Activated CD4-positive, alpha-beta T cell treated with anti-CD3 and anti-CD28 coated beads, Interleukin-2, Interleukin-6, amounts not matched to agents 100 ng/mL and 50 ng/mL, durations not matched to agents 16 hours and 8 hours (primary cell): Measurements from ENCODE around the gene PKNOX1.
"Not testable (repeated sequence)": the region's sequence is repeated elsewhere in the genome, so short reads cannot be mapped to it uniquely, and the experiment has no call there.

ENCODE experiments used
- DNase-seq: peaks from one replicate; pipeline ENCODE4 v3.0.0-alpha.2; 2020

Gene PKNOX1, protein sequence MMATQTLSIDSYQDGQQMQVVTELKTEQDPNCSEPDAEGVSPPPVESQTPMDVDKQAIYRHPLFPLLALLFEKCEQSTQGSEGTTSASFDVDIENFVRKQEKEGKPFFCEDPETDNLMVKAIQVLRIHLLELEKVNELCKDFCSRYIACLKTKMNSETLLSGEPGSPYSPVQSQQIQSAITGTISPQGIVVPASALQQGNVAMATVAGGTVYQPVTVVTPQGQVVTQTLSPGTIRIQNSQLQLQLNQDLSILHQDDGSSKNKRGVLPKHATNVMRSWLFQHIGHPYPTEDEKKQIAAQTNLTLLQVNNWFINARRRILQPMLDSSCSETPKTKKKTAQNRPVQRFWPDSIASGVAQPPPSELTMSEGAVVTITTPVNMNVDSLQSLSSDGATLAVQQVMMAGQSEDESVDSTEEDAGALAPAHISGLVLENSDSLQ

DNA sequence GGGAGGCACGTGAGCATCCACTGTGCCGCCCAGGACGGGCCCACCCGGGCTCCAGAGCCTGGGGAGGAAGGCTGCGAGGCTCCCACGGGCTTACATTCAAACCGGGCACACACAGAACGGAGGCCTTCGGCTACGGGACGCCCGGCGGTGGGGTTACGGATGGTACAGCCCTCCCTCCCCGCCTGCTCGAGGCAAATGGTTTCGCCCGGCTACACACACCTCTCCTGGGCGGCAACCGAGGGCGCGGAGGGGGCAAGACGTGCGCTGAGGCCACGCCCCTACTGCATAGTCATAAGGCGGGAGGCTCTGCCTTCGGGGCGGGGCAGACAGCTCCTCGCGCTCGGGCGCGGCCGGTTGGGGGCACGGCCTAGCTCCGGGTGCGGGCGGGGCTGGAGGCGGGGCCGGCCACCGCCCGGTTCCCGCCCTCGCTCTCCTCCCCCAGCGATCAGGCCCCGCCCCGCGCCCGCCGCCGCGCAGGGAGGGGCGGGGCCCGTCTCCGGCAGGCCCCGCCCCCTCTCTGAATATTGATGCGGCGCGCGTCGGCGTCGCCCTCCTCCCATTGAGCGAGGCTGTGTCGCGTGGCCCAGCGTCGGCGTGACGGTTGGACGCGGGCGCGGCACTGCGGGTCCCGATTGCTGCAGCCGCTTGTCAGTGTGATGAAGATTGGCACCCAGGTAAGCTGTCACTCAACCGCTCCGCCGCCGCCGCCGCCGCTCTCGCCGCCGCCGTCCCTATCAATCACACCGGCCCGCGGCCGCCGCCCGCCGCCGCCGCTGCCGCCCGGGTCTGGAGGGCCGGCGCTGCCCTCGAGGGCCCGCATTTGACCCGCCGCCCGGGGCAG lies at the start of gene PKNOX1:
PKNOX1 (plus strand) TSS at position 572 of the 841 bp plus-strand sequence. CDS start 29,820 bp downstream, outside the sequence.
- DNase-seq: peak; percentile 99

GRCh38 chr21:42925114-42925926 lies 49.0 kb upstream of the PKNOX1 start, which contains the start of gene ERVH48-1:
Gene ERVH48-1 (minus strand): TSS chr21:42925630. CDS start chr21:42919006, 6,624 bp downstream.
- no peak for DNase-seq

GRCh38 chr21:42927474-42928200 lies 46.7 kb upstream of the PKNOX1 start:
- not testable (repeated sequence) for DNase-seq

- no peak for DNase-seq
Measured at GRCh38 chr21:42929969-42930368, 44.4 kb upstream of the PKNOX1 start.

GRCh38 chr21:42931560-42932235 lies 42.7 kb upstream of the PKNOX1 start:
- DNase-seq: no peak

- DNase-seq: not testable (repeated sequence)
Measured at GRCh38 chr21:42932378-42933136, 41.8 kb upstream of the PKNOX1 start.

DNA sequence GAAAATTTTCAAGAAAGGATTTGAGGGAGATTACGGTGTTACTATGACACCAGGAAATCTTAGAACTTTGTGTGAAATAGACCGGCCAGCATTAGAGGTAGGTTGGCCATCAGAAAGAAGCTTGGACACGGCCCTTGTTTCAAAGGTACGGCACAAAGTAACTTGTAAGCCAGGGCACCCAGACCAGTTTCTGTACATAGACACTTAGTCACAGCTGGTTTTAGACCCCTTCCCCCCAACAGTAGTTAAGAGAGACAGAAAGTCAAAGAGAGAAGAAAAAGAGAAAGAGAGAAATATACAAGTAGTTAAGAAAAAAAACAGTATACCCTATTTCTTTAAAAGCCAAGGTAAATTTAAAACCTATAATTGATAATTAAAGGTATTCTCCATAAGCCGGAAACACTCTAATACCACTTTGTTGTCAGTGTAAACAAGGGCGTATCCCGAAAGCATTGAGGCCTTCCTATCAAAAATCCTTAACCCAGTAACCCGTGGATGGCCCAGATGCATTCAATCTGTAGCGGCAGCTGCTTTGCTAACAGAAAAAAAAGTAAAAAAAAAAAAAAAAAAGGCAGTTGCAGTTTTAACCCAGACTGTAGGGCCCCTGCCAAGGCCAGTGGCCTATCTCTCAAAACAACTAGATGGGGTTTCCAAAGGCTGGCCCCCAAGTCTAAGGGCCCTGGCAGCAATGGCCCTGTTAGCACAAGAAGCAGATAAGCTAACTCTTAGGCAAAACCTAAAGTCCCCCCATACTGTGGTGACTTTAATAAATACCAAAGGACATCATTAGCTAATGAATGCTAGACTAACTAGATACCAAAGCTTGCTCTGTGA lies 41.0 kb upstream of the PKNOX1 start:
- not testable (repeated sequence) for DNase-seq

DNA sequence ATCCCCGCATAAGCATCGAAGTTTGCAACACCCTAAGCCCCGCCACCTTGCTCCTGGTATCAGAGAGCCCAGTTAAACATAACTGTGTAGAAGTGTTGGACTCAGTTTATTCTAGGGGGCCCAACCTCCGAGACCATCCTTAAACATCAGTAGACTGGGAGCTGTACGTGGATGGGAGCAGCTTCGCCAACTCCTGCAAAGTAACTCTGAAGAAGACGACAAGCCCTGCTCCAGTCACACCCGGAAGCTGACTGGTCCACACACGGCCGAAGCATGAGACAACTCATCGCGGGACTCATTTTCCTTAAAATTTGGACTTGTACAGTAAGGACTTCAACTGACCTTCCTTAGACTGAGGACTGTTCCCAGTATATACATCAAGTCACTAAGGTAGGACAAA lies 40.4 kb upstream of the PKNOX1 start:
- DNase-seq: not testable (repeated sequence)

DNA sequence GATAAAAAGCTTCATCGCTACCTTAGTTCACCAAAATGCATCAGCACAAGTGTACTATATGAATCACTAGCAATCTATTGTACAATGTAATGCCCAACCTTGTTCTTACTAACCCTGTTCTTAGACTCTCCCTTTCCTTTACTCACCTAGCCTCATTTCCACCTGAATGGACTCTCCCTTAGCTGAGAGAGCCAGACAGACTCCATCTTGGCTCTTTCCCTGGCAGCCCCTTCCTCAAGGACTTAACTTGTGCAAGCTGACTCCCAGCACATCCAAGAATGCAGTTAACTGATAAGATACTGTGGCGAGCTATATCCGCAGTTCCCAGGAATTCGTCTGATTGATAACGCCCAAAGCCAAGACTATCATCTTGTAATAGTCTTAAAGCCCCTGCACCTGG lies 38.0 kb upstream of the PKNOX1 start:
- DNase-seq: not testable (repeated sequence)

DNA sequence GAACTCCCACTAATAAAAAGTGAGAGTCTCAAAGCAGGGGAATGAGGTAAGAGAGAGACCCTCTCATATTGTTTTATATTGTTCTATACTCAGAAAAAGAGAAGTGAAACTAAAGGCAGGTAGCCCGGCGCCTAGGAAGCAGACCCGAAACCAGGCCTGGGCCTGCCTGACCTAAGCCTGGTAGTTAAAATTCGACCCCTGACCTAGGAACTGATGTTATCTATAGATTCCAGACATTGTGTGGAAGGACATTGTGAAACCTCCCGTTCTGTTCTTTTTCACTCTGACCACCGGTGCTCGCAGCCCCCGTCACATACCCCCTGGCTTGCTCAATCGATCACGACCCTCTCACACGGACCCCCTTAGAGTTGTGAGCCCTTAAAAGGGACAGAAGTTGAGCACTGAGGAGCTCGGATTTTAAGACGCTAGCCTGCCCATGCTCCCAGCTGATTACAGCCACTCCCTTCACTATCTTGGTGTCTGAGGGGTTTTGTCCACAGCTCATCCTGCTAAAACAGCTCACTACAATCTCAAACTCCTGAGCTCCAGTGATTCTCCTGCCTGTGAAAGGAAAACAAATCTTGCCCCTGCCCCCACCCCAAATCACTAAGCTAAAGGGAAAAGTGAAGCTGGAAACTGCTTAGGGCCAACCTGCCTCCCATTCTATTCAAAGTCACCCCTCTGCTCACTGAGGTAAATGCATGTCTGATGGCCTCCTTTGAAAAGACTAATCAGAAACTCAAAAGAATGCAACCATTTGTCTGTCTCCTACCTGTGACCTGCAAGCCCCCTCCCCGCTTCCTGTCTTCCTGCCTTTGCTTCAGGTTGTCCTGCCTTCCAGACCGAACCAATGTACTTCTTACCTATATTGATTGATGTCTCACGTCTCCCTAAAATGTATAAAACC lies 37.1 kb upstream of the PKNOX1 start:
- not testable (repeated sequence) for DNase-seq

DNA sequence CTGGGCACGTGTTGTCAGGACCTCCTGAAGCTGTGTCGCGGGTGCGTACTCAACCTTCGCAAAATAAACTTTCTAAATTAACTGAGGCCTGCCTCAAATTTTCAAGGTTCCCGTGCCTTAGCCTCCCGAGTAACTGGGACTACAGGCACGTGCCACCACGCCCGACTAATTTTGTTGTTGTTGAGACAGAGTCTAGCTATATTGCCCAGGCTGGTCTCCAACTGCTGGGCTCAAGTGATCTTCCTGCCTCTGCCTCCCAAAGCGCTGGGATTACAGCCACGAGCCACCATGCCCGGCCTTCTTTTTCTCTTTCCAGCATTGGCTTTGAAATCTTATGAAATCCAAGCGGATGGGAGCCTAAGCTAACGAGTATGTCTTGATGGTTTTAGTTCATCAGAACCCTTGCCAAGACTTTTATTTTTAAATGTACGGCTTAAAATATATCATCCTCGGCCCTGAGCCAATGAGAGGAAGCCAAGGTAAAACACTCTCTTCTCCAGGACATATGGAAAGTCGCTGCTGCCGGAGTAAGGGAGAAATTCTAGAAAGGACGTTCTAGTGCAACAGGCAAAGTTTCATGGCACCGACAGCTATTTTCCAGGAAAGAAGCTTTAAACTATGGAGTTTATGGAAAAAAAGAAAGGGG lies 36.3 kb upstream of the PKNOX1 start:
- DNase-seq: no peak

GRCh38 chr21:42938606-42938995 lies 35.8 kb upstream of the PKNOX1 start:
- DNase-seq: not testable (repeated sequence)

DNA sequence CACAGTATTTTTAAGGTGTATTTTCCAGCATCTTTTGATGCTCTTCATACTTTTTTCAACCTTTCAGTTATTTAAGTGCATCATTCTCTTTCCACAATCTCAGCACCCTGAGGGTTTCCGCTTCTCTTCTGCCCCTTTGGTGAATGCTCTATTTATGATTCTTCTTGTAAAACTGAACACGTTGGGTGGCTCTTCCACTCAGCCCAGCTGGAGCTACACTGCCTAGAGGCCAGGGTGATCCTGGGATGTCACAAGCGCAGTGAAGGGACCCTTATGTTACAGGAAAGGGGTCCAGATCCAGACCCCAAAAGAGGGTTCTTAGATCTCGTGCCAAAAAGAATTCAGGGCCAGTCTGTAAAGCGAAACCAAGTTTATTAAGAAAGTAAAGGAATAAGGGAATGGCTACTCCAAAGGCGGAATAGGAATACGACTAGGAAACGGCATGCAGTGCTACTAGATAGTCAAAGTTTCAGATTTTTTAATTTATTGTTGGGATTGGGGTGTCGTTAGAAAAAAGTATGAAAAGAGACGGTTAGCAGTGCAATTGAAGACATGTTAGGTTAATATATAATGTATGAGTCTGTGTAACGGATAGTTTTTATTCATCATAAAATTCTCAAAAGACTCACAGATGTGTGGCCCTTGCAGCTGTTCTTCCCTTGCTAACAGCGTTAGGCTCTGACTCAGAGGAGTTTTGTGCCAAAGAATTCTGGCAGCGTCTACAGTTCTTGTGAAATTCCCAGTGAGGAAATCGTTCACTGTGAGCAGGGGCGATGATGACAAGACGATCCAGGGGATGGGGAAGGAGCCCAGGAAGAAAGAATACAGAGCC lies 34.6 kb upstream of the PKNOX1 start:
- no peak for DNase-seq

DNA sequence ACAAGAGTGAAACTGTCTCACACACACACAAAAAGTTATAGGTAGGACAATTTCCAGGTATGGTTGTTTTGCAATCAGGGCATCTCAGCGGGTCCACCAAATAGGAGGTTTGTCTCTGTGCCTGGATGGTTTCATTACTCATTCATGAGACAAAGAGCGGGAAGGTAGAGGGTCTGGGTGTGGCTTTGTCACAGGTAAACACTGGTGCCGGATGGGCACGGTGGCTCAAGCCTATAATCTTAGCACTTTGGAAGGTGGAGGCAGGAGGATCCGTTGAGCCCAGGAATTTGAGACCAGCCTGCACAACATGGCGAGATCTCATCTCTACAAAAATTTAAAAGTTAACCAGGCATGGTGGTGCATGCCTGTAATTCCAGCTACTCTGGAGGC lies 32.7 kb upstream of the PKNOX1 start:
- DNase-seq: no peak

DNA sequence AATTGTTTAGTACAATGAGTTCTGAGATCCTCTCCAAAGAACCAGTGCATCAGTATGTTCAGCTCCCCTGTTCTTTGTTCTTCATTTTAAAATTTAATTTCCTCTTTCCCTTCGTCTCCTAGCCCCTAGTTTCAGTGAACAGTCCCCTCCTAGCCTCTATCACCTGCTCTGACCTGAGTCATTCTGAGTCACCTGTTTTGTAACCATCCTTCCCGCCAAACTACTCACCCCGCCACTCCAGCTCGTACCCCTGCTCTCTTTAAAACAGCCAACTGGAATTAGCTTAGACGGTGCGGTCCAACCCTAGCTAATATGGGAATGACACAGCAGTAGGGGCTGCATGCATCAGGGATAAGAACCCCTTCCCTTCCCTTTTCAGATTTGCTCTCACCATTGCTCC lies 32.1 kb upstream of the PKNOX1 start:
- DNase-seq: no peak

DNA sequence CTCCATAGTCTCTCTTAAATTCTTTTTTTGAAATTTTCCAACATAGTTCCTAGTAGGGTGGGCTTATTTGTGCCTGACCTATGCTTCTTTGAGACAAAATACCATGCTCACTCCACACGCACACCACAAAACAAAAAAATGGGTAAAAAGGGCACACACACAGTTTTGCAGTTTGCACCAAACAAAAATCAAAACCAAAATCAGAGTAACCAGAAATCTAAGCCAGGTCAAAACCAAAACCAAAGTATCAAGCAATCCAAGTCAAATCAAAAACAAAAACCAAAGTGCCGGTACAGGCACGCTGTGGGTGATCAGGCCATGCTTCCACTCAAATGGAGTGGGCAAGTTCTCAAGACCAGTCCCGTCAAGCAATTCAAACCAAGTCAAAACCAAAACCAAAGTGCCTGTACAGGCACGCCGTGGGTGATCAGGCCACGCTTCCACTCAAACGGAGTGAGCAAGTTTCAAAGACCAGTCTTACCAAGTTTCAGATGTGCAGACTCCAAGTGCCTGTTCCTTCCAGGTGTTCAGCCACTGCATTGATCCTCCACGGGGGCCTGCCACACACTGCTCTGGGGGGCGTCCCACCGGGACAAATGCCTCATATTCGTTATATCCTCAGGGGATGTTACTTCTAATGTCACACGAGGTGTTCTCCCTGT lies 25.1 kb upstream of the PKNOX1 start:
- not testable (repeated sequence) for DNase-seq

DNA sequence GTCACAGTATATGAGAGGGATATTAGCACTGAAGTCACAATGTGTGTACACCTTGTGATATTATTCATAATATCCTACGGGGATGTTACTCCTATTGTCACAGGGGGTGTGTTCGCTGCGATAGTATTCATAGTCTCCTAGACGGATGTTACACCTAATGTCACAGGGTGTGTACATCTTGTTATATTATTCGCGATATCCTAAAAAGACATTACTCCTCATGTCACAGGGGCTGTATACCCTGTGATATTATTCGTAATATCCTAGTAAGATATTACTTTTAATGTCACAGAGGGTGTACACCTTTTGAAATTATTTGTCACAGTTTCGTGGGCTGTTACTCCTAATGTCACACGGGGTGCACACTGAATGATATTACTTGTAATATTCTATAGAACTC lies 23.2 kb upstream of the PKNOX1 start:
- DNase-seq: not testable (repeated sequence)
